A673 (cell line): ENCODE results near the gene PSMG4. TPM values are rescaled to one million over a fixed set of nuclear protein-coding genes. Genes with fewer than 3 reads are reported as not detected.

Experiments
- BruUV-seq: library from RNA; stranded (reverse); fragments of 400-500 nt; replicated peaks from 2 replicates; lab custom pipeline; 2021; lab: Mats Ljungman, UMichigan
- CTCF ChIA-PET: fragments of 300-600 bp; sonication (Branson Sonifier 250); formaldehyde crosslinking; loops from one replicate; lab custom pipeline; 2022; ENCODE audit warnings: antibody characterized with exemption; lab: Charles Lee
- POLR2A ChIA-PET: fragments of 300-600 bp; sonication (Branson Sonifier 250); formaldehyde crosslinking; loops from one replicate; lab custom pipeline; 2022; ENCODE audit warnings: antibody characterized with exemption; ENCODE audit not compliant: low non-redundant PET; lab: Charles Lee
- DNase-seq: peaks from one replicate; pipeline ENCODE4 v3.0.0-alpha.2; 2015; ENCODE audit warnings: low spot score
- H3K27ac ChIP-seq: fragments of 200-600 bp; sonication (generic); 2 replicates; pipeline ENCODE4 v1.5.1; 2016; ENCODE audit warnings: mixed run types, low read depth, mild to moderate bottlenecking, mixed read lengths, antibody characterized with exemption, low read length; ENCODE audit not compliant: poor library complexity, severe bottlenecking
- H3K27me3 ChIP-seq: fragments of 200-600 bp; sonication (generic); replicated peaks from 2 replicates; pipeline ENCODE4 v1.6.1; 2017; ENCODE audit warnings: mixed run types, low read depth, mild to moderate bottlenecking, mixed read lengths, antibody characterized with exemption, low read length; ENCODE audit not compliant: insufficient read depth, poor library complexity
- H3K36me3 ChIP-seq: fragments of 200-600 bp; sonication (generic); 2 replicates; pipeline ENCODE4 v1.6.1; 2016; ENCODE audit warnings: mixed run types, mild to moderate bottlenecking, mixed read lengths, antibody characterized with exemption, low read length; ENCODE audit not compliant: insufficient read depth, poor library complexity, severe bottlenecking
- H3K4me1 ChIP-seq: fragments of 200-600 bp; sonication (generic); 2 replicates; pipeline ENCODE4 v1.6.1; 2017; ENCODE audit warnings: mixed run types, mild to moderate bottlenecking, mixed read lengths, antibody characterized with exemption, low read length; ENCODE audit not compliant: insufficient read depth, poor library complexity, severe bottlenecking
- H3K4me3 ChIP-seq: fragments of 200-600 bp; sonication (generic); 2 replicates; pipeline ENCODE4 v1.5.1; 2016; ENCODE audit warnings: low read depth, mixed run types, mild to moderate bottlenecking, mixed read lengths, low read length; ENCODE audit not compliant: poor library complexity, severe bottlenecking
- H3K9me3 ChIP-seq: fragments of 200-600 bp; sonication (generic); 2 replicates; pipeline ENCODE4 v1.6.1; 2016; ENCODE audit warnings: mixed run types, low read depth, mild to moderate bottlenecking, mixed read lengths, antibody characterized with exemption, low read length; ENCODE audit not compliant: poor library complexity, severe bottlenecking
- EZH2 ChIP-seq: fragments of 200-600 bp; sonication (generic); IDR thresholded peaks from 2 replicates; pipeline ENCODE4 v1.6.1; 2017; ENCODE audit warnings: borderline replicate concordance, low read depth, mild to moderate bottlenecking, mixed read lengths, antibody characterized with exemption, low read length; ENCODE audit not compliant: poor library complexity, severe bottlenecking
- intact Hi-C: fragments of 100-400 bp; cut with micrococcal nuclease; formaldehyde crosslinking; loops from one replicate; pipeline ENCODE4 v1.10.0; 2022; ENCODE audit not compliant: unreplicated experiment
- total RNA-seq: library from RNA; stranded (reverse); gene quantifications from 2 replicates; pipeline ENCODE4 v1.2.3, GENCODE V29; 2021
- TF ChIP-seq, protein P1 (sequence below): fragments of 300-800, 200-600 bp; sonication (generic); conservative IDR thresholded peaks from 2 replicates; pipeline ENCODE4 v1.5.1; 2017; ENCODE audit warnings: low read depth, mild to moderate bottlenecking, antibody characterized with exemption, low read length, moderate library complexity, mixed read lengths

PSMG4 gene
- total RNA-seq, 1 experiment from 2014 or later = 34.4 TPM

GRCh38 chr6:3273707-3274521 is 15.2 kb downstream of the PSMG4 start:
- no TSS peak for BruUV-seq
- DNase-seq = no peak
- no peaks in the 10 kb centered on the region for H3K9me3 ChIP-seq
- no peak overlapping the region for H3K27ac ChIP-seq
- intact Hi-C loops = no loop called here
- peaks cover 19% of the 10 kb centered on the region for H3K36me3 ChIP-seq
- H3K4me1 ChIP-seq = no peaks in the 10 kb centered on the region
- H3K27me3 ChIP-seq = no peaks in the 10 kb centered on the region
- no peak overlapping the region for H3K4me3 ChIP-seq
- CTCF ChIA-PET = no interaction called here
- POLR2A ChIA-PET = no interaction called here
- TF ChIP-seq EZH2 = no peak
- TF ChIP-seq, protein P1, sequence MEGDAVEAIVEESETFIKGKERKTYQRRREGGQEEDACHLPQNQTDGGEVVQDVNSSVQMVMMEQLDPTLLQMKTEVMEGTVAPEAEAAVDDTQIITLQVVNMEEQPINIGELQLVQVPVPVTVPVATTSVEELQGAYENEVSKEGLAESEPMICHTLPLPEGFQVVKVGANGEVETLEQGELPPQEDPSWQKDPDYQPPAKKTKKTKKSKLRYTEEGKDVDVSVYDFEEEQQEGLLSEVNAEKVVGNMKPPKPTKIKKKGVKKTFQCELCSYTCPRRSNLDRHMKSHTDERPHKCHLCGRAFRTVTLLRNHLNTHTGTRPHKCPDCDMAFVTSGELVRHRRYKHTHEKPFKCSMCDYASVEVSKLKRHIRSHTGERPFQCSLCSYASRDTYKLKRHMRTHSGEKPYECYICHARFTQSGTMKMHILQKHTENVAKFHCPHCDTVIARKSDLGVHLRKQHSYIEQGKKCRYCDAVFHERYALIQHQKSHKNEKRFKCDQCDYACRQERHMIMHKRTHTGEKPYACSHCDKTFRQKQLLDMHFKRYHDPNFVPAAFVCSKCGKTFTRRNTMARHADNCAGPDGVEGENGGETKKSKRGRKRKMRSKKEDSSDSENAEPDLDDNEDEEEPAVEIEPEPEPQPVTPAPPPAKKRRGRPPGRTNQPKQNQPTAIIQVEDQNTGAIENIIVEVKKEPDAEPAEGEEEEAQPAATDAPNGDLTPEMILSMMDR = no peak

DNA sequence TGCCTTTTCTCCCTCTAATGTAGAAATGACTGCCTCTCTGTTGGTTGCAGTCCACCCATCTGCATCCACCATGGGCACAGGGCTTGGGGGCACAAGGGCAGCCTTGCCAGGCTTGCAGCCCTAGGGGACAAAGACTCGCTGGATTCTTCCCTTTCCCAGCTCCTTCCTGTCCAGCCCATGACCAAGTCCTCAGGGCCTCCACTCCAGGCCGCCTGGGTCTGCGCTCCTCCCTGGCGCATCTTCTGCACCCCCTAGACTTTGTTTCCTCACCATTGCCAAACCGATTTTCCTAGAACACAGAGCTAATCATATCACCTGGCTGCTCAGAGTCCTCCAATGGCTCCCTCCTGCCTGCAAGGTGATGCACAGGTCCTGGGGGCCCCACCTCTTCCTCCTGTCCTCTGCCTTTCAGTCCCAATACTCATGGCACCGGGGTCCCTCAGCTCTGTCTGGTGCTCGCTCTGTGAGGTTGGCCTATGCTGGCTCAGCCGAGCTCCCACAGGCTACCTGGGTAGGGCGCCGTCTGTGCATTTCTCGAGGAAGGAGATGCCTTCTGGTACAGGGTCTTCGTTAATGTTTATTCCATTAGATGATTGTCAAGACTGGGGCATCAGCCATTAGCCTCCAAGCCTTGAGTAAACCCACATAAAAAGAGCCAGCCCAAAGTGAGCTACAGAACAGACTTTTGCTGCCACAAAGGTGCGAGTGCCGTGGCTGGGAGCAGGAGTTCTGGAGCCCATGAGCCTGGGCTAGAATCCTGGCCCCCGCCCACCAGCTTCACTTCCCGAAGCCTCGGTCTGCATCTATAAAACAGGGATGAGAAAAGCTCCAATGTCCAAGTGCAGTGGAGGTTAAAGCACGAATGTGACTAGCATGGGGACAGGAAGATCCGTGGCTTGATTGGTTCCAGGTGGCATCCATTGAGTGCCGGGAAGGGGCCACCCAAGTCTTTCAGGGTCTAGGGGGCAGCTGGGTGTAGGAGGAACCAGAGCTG is 17.7 kb downstream of the PSMG4 start:
- H3K4me1 ChIP-seq = peaks cover 2% of the 10 kb centered on the region
- no TSS peak for BruUV-seq
- ChIA-PET POLR2A (no interaction called here), CTCF (no interaction called here)
- no peak overlapping the region for H3K4me3 ChIP-seq
- intact Hi-C loops = loop anchor here (5.0 kb wide), 4 partner anchors 136 to 716 kb away; no protein-coding TSS in a partner anchor
- DNase-seq = no peak
- no peaks in the 10 kb centered on the region for H3K9me3 ChIP-seq
- H3K27me3 ChIP-seq = no peaks in the 10 kb centered on the region
- no peak overlapping the region for H3K27ac ChIP-seq
- TF ChIP-seq EZH2 = no peak
- TF ChIP-seq, protein P1 = no peak
- no peaks in the 10 kb centered on the region for H3K36me3 ChIP-seq

DNA sequence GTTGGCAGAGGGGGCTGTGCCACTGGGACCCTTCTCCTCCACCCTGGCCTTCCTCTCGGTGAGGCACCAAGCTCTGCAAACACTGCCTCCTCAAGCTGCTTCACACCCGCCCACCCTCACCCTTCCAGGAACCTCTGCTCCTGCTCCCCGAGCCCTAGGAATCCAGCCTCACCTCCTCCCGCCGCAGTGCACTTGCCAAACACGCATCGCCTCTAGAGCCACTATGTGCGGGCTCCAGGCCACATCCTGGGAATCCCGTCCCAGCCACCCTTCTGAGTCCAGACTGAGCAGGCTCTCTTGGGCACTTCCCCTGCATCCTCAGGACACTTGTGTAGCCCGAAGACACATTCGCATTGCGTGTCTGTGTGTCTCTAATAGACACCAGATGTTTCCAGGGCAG is 18.5 kb downstream of the PSMG4 start:
- Histone ChIP-seq H3K4me3 (no peak overlapping the region), H3K9me3 (no peaks in the 10 kb centered on the region), H3K4me1 (peaks cover 10% of the 10 kb centered on the region), H3K36me3 (no peaks in the 10 kb centered on the region), H3K27me3 (no peaks in the 10 kb centered on the region), H3K27ac (no peak overlapping the region)
- CTCF ChIA-PET = no interaction called here
- no TSS peak for BruUV-seq
- no peak for DNase-seq
- POLR2A ChIA-PET = no interaction called here
- intact Hi-C loops = loop anchor here (5.0 kb wide), 4 partner anchors 135 to 715 kb away; no protein-coding TSS in a partner anchor
- TF ChIP-seq, protein P1 = no peak
- TF ChIP-seq EZH2 = no peak
